SK-N-MC (cell line): ENCODE measurements around the gene HORMAD2.
"Not testable (repeated sequence)": the region's sequence is repeated elsewhere in the genome, so short reads cannot be mapped to it uniquely, and the experiment has no call there.

Source experiments
- DNase-seq: peaks from one replicate; pipeline ENCODE4 v3.0.0-alpha.2; 2011; ENCODE audit warnings: low read depth, low spot score
- H3K27ac ChIP-seq: fragments of 200-600 bp; sonication (generic); 2 replicates; pipeline ENCODE4 v1.5.1; 2016; ENCODE audit warnings: mixed run types
- H3K36me3 ChIP-seq: fragments of 200-600 bp; sonication (generic); 2 replicates; pipeline ENCODE4 v1.6.1; 2017; ENCODE audit warnings: antibody characterized with exemption, low read length, mixed read lengths; ENCODE audit not compliant: insufficient read depth
- H3K4me3 ChIP-seq: fragments of 200-600 bp; sonication (generic); 2 replicates; pipeline ENCODE4 v1.5.1; 2016
- H3K9ac ChIP-seq: fragments of 200-600 bp; sonication (generic); 2 replicates; pipeline ENCODE4 v1.8.0; 2017; ENCODE audit warnings: mixed run types, mixed read lengths; ENCODE audit not compliant: insufficient read length
- H3K9me3 ChIP-seq: fragments of 200-600 bp; sonication (generic); 2 replicates; pipeline ENCODE4 v1.6.1; 2017; ENCODE audit warnings: low read depth, mild to moderate bottlenecking, antibody characterized with exemption, low read length, moderate library complexity, mixed read lengths
- EZH2 ChIP-seq: fragments of 200-600 bp; sonication (generic); IDR thresholded peaks from one replicate; pipeline ENCODE4 v1.6.1; 2017; ENCODE audit warnings: antibody characterized with exemption
- FOXP2 ChIP-seq: optimal IDR thresholded peaks from 2 replicates; pipeline ENCODE3; 2011; ENCODE audit warnings: mild to moderate bottlenecking, moderate library complexity; ENCODE audit not compliant: insufficient read depth; ENCODE audit errors: extremely low read length, control extremely low read depth
- POLR2AphosphoS5 ChIP-seq: IDR thresholded peaks from 2 replicates; pipeline ENCODE4 v1.6.1; 2012; ENCODE audit warnings: mild to moderate bottlenecking, low read depth, low read length, borderline replicate concordance

Gene HORMAD2

DNA sequence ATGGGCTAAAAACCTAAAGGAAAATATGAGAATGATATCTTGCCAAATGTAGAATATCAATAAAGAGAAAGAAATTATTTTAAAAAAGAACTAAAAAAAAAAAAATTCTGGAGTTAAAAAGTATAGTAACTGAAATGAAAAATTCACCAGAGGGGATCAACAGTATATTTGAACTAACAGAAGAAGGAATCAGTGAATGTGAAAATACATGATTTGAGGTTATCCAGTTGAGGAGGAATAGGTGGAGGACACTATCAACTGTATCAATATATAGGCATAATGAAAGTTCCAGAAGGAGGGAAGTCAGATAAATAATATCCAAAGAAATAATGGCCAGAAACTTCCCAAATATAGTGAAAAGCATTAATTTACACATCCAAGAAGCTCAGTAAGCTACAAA is 16.1 kb upstream of the HORMAD2 start:
- TF ChIP-seq EZH2: no peak
- TF ChIP-seq POLR2AphosphoS5: no peak
- no peak for TF ChIP-seq FOXP2
- no peaks in the 10 kb centered on the region for H3K9me3 ChIP-seq
- no peak overlapping the region for H3K27ac ChIP-seq
- no peak overlapping the region for H3K9ac ChIP-seq
- H3K4me3 ChIP-seq: no peak overlapping the region
- DNase-seq: no peak
- H3K36me3 ChIP-seq: no peaks in the 10 kb centered on the region

DNA sequence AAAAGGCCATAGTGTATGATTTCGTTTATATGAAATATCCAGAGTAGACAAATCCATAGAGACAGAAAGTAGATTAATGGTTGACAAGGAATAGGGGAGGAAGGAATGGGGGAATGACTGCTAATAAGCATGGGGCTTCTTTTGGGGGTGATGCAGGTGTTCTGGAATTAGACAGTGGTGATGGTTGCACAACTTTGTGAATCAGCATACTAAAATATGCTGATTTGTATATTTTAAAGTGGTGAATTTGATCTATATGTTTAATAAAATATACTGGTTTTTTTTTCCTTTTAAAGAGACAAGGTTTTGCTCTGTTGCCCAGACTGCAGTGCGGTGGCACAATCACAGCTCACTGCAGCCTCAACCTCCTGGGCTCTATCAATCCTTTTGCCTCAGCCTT is 6.5 kb upstream of the HORMAD2 start:
- TF ChIP-seq POLR2AphosphoS5: no peak
- TF ChIP-seq FOXP2: no peak
- no peak for TF ChIP-seq EZH2
- Histone ChIP-seq H3K27ac (no peak overlapping the region), H3K9me3 (no peaks in the 10 kb centered on the region), H3K9ac (no peak overlapping the region), H3K36me3 (no peaks in the 10 kb centered on the region), H3K4me3 (no peak overlapping the region)
- no peak for DNase-seq

DNA sequence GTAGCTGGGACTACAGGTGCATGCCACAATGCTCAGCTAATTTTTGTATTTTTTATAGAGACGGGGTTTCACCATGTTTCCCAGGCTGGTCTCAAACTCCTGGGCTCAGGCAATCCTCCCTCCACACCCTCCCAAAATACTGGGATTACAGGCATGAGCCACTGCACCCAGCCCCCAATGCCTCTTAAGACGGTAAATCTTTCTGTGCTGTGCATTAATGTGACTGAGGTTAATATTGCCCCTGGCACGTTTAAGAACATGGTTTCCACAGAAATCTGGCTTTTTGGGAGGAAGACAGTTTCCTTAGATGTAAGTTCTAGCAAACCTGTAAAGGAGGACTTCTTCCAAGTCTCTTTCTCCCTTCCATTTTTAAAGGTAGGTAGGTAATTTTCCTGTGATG is 6.1 kb upstream of the HORMAD2 start:
- DNase-seq: no peak
- Histone ChIP-seq H3K36me3 (no peaks in the 10 kb centered on the region), H3K27ac (no peak overlapping the region), H3K9ac (no peak overlapping the region), H3K4me3 (no peak overlapping the region), H3K9me3 (no peaks in the 10 kb centered on the region)
- TF ChIP-seq FOXP2: no peak
- no peak for TF ChIP-seq EZH2
- no peak for TF ChIP-seq POLR2AphosphoS5

DNA sequence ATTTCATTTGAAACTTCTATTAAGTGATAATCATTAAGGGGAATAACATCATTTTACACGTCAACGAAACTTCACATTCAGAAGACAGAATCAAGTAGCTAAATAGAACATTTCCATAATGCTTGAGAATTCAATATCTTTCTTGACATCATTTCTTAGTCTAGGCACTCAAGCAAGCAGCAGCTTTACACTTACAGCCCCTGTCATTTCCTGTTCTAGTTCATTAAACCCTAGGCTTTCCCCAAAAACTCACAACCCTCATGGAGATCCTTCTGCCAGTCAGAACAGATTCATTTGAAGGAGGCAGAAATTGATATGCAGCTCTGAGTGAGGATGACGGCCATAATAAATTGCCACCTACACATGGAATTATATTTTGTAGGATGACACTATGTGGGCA is 5.3 kb upstream of the HORMAD2 start:
- no peak for DNase-seq
- Histone ChIP-seq H3K9me3 (no peaks in the 10 kb centered on the region), H3K36me3 (no peaks in the 10 kb centered on the region), H3K4me3 (no peak overlapping the region), H3K27ac (no peak overlapping the region), H3K9ac (no peak overlapping the region)
- TF ChIP-seq EZH2 (no peak), FOXP2 (no peak), POLR2AphosphoS5 (no peak)

DNA sequence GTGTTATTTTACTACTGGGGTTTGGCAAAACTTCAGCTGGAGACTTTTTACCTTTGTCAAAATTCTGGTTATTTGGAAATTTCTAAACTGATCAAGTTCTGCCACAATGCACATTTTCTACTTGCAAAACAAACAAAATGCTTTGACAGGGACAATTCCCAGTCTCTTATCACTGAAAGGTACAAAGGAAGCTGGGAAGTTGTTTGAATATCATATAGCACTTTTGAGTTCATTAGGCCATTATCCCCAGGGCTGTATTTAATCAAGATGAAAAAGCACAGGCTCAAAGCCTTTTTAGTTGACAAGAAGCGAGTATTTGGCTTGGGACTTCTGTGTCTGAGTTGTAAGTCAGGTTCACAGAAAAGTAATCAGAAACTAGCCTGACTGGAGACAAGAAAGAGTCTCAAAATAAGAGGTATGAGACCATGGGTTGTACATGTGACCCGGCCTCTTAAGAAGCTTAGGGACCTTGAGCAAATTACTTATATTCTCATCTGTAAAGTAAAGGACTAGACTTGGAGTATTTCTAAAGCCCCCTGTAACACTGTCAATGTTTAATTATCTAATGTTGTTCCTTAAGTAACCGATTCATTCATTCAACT is 2.9 kb upstream of the HORMAD2 start:
- Histone ChIP-seq H3K27ac (no peak overlapping the region), H3K4me3 (no peak overlapping the region), H3K9me3 (no peaks in the 10 kb centered on the region), H3K9ac (no peak overlapping the region), H3K36me3 (no peaks in the 10 kb centered on the region)
- DNase-seq: no peak
- no peak for TF ChIP-seq FOXP2
- no peak for TF ChIP-seq POLR2AphosphoS5
- no peak for TF ChIP-seq EZH2

DNA sequence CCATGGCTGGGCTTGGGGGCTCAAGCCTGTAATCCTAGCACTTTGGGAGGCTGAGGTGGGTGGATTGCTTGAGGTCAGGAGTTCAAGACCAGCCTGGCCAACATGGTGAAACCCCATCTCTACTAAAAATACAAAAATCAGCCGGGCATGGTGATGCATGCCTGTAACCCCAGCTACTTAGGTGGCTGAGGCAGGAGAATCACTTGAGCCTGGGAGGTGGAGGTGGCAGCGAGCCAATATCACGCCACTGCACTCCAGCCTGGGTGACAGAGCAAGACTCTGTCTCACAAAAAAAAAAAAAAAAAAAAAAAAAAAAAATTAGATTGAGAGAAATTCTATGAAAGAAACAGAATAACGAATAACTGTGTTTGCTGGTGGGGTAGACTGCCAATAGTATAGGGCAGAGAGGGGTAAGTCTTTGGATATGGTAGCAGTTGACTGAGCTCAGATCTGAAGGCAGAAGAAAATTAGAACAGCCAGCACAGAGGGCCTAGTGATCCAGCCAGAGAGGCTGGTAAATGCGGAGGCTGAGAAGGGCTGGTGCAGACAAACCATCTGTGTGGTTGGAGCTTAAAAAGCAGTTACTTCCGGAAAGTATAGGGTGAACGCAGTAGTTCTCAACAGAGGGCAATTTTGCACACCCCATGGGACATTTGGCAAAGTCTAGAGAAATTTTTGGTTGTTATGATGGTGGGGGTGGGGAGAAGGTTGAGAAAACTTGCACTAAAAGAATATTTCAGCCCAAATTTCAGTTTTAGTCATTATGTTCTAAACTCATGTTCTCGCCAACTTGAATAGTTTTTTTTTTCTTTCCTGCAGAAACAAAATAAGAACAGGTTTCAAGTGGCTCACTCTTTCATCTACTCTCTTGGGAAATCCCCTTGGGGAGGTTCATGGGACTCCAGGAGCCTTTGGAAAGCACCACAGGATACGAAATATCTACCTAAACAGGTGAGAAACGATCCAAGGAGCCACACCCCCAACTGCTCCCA is 1.6 kb upstream of the HORMAD2 start:
- DNase-seq: no peak
- no peak overlapping the region for H3K9ac ChIP-seq
- H3K27ac ChIP-seq: no peak overlapping the region
- H3K9me3 ChIP-seq: no peaks in the 10 kb centered on the region
- no peaks in the 10 kb centered on the region for H3K36me3 ChIP-seq
- TF ChIP-seq POLR2AphosphoS5: no peak
- TF ChIP-seq FOXP2: no peak
- no peak for TF ChIP-seq EZH2
- no peak overlapping the region for H3K4me3 ChIP-seq

DNA sequence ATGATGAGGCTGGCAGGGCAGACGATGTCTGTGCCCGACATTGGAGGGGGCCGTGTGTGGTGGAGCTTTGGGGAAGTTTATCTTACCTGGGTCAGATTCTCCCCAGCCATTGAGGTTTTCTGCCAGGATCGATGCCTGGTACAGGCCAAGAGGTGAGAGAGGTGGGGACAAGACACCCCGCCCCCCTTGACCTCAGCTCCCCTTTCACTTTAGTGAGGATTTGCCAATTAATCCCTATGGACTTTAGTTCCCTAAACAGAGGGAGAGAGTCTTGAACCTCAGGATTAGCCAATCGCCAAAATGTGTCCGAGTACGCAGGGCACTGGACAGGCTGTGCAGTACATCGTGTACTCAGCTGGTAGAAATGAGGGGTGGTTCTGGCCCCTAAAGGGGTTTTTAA is 541 bp downstream of the HORMAD2 start:
- Histone ChIP-seq H3K36me3 (no peaks in the 10 kb centered on the region), H3K4me3 (no peak overlapping the region), H3K9ac (no peak overlapping the region), H3K9me3 (no peaks in the 10 kb centered on the region), H3K27ac (no peak overlapping the region)
- DNase-seq: no peak
- TF ChIP-seq POLR2AphosphoS5 (no peak), EZH2 (no peak), FOXP2 (no peak)

DNA sequence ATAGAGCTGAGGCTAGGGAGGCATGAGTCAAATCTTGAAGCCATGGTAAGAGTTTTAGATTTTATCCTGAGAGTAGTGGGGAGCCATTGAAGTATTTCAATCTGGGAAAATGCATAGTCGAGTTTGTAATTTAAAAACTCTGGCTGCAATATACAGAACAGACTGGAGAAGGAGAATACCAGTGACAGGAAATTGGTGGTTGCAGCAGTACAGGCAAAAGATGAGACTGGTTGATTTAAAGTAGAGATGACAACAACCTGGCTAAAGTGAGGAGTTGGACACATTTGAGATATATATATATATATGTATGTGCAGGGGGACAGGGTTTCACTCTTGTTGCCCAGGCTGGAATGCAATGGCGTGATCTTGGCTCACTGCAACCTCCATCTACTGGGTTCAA is 6.2 kb downstream of the HORMAD2 start:
- H3K4me3 ChIP-seq: no peak overlapping the region
- H3K27ac ChIP-seq: no peak overlapping the region
- TF ChIP-seq FOXP2: no peak
- no peak for TF ChIP-seq POLR2AphosphoS5
- no peak for TF ChIP-seq EZH2
- no peaks in the 10 kb centered on the region for H3K9me3 ChIP-seq
- no peak overlapping the region for H3K9ac ChIP-seq
- DNase-seq: no peak
- H3K36me3 ChIP-seq: no peaks in the 10 kb centered on the region

DNA sequence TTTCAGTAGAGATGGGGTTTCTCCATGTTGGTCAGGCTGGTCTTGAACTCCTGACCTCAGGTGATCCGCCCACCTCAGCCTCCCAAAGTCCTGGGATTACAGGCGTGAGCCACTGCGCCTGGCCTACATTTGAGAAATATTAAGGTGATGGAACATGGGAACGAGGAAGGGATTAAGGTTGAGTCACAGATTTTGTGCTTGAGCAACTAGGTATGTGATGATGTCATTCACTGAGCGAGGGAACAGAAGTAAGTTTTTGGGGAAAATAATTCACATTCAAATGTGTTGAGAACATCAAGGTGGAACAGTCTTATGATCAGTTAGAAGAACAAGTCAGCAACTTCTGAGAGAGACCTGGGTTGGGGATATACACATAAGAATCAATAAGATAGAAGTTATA is 6.8 kb downstream of the HORMAD2 start:
- not testable (repeated sequence) for H3K4me3 ChIP-seq, H3K36me3 ChIP-seq, H3K27ac ChIP-seq, H3K9me3 ChIP-seq, DNase-seq, H3K9ac ChIP-seq
